ENCODE data around the gene VAC14. TPM values are rescaled to one million over a fixed set of nuclear protein-coding genes. Genes with fewer than 3 reads are reported as not detected.
A peak's percentile ranks its signal among the peaks of the same experiment; 100 is the strongest.

VAC14 gene
- total and polyA plus RNA-seq, 2 of the 8 experiments (the other 6 are each of a cell fraction or from before 2014, with no cell fraction given), result 56.0 to 108 TPM

DNA sequence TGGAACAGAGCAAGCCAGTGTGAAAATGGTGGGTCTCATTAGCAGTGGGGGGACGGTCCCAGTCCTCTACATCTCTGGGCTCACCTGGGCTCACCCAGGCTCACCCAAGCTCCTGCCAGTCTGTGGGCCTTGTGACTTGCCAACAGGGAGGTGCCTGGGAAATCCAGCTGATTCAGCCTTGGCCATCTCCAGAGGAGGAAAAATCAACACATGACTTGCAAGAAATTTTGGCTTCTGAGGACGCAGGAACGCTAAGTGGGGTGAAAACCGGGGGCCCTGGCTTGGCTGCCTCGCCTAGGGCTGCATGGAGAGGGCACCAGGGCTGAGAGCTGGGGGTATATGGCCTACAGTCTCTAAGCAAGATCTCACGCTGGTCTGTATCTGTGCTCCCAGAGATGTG lies 47.7 kb downstream of the VAC14 start:
- 93% methylated on average over 6 of the region's 6 CpGs; no CpG with 5 or more reads in 1 of the 2 experiments for WGBS, 2 experiments (ENCODE audit: extremely low coverage in 1 of 2, insufficient coverage in 1 of 2, insufficient read length in 1 of 2, insufficient replicate concordance in 2 of 2, low coverage in 1 of 2, low lambda C conversion rate in 2 of 2, missing lambda C conversion rate in 1 of 2)
- Histone ChIP-seq H3K23ac (ENCODE audit: insufficient read length) (no peak overlapping the region), H3K23me2 (ENCODE audit: low read depth, low read length) (no peaks in the 10 kb centered on the region), H2AK5ac (ENCODE audit: low read depth, low read length) (no peak overlapping the region), H3K9ac (replicated peaks in 1 of 4; ENCODE audit: extremely low read depth in 1 of 4, low read depth in 3 of 4, low read length in 3 of 4) (no peak overlapping the region), H3K4ac (replicated peaks; ENCODE audit: insufficient read length, low read depth, low read length) (no peak overlapping the region), H3K36me3 (ENCODE audit: control insufficient read depth in 2 of 4, insufficient read depth in 4 of 4, low read length in 3 of 4) (peaks cover 0 to 5% (median 4%) of the 10 kb centered on the region in 4 experiments; a peak in 3 of 8 replicates), H3K4me1 (replicated peaks in 1 of 4; ENCODE audit: control insufficient read depth in 3 of 4, insufficient read depth in 4 of 4, low read length in 3 of 4) (peaks cover 0 to 10% (median 6%) of the 10 kb centered on the region in 4 experiments; a peak in 5 of 7 replicates), H2BK15ac (ENCODE audit: low read length) (no peak overlapping the region), H3K27ac (ENCODE audit: low read depth, low read length) (no peak overlapping the region), H3K9me3 (ENCODE audit: insufficient read depth in 2 of 2, low read depth in 1 of 2, low read length in 1 of 2) (no peaks in the 10 kb centered on the region), H3K18ac (ENCODE audit: extremely low read depth, low read length) (no peak overlapping the region), H3K79me2 (ENCODE audit: control insufficient read depth in 1 of 2, insufficient read depth in 2 of 2, low read length in 2 of 2) (no peaks in the 10 kb centered on the region), H2BK5ac (ENCODE audit: low read depth, low read length) (no peak overlapping the region), H4K91ac (replicated peaks; ENCODE audit: insufficient read length, low read length) (no peak overlapping the region), H3K14ac (ENCODE audit: insufficient read length) (no peak overlapping the region), H4K5ac (ENCODE audit: insufficient read length, low read depth, low read length) (no peak overlapping the region), H2BK12ac (ENCODE audit: low read depth, low read length) (no peak overlapping the region), H3K4me2 (ENCODE audit: insufficient read depth in 1 of 2, low read depth in 2 of 2, low read length in 2 of 2) (no peak overlapping the region), H2AFZ (ENCODE audit: low read length) (no peak overlapping the region), H2BK120ac (replicated peaks; ENCODE audit: low read depth, low read length) (no peak overlapping the region), H3K27me3 (replicated peaks in 1 of 4; ENCODE audit: control insufficient read depth in 3 of 4, extremely low read depth in 1 of 4, insufficient read depth in 3 of 4, low read length in 3 of 4) (no peaks in the 10 kb centered on the region), H4K20me1 (replicated peaks in 1 of 2; ENCODE audit: control insufficient read depth in 1 of 2, insufficient read depth in 2 of 2, low read length in 2 of 2) (peaks cover 0 to 5% of the 10 kb centered on the region in 2 experiments), H4K8ac (ENCODE audit: extremely low read depth, insufficient read depth, low read length) (peak overlapping the region; percentile 38; the same call in 1 of the 2 replicates), H3K56ac (replicated peaks; ENCODE audit: insufficient read length, low read depth, low read length) (no peak overlapping the region), H2BK20ac (ENCODE audit: low read length) (no peak overlapping the region), H3K4me3 (ENCODE audit: extremely low read depth in 1 of 4, insufficient read depth in 2 of 4, low read depth in 3 of 4, low read length in 4 of 4) (no peak overlapping the region), H3K79me1 (ENCODE audit: low read depth, low read length) (no peaks in the 10 kb centered on the region)
- POLR2A ChIA-PET (ENCODE audit: partially characterized antibody), result interaction anchor here (0.9 to 1.3 kb wide), 3 partner anchors 14 to 91 kb away, joined by 3 read pairs; no protein-coding TSS in a partner anchor
- TF ChIP-seq, protein P1, sequence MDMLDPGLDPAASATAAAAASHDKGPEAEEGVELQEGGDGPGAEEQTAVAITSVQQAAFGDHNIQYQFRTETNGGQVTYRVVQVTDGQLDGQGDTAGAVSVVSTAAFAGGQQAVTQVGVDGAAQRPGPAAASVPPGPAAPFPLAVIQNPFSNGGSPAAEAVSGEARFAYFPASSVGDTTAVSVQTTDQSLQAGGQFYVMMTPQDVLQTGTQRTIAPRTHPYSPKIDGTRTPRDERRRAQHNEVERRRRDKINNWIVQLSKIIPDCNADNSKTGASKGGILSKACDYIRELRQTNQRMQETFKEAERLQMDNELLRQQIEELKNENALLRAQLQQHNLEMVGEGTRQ (IDR thresholded peaks at IDR 0.05; ENCODE audit: low read length), result no peak
- TF ChIP-seq CHD2 (IDR thresholded peaks at IDR 0.05; ENCODE audit: low read length), result no peak
- TF ChIP-seq, protein P2, sequence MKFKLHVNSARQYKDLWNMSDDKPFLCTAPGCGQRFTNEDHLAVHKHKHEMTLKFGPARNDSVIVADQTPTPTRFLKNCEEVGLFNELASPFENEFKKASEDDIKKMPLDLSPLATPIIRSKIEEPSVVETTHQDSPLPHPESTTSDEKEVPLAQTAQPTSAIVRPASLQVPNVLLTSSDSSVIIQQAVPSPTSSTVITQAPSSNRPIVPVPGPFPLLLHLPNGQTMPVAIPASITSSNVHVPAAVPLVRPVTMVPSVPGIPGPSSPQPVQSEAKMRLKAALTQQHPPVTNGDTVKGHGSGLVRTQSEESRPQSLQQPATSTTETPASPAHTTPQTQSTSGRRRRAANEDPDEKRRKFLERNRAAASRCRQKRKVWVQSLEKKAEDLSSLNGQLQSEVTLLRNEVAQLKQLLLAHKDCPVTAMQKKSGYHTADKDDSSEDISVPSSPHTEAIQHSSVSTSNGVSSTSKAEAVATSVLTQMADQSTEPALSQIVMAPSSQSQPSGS (IDR thresholded peaks at IDR 0.05; ENCODE audit: low read length), result no peak
- TF ChIP-seq RXRA (IDR thresholded peaks at IDR 0.05; ENCODE audit: insufficient read depth, low read depth, low read length), result no peak
- no peak for TF ChIP-seq GABPA (IDR thresholded peaks at IDR 0.05; ENCODE audit: borderline replicate concordance, insufficient read depth, low read length)
- no peak for TF ChIP-seq CTBP2 (IDR thresholded peaks at IDR 0.05; ENCODE audit: borderline replicate concordance, insufficient read depth, insufficient read length, low read length)
- TF ChIP-seq TCF12 (IDR thresholded peaks at IDR 0.05; ENCODE audit: low read depth, low read length), result no peak
- DNase-seq (ENCODE audit: low read depth in 1 of 2, low spot score in 2 of 2) (no peak), FAIRE-seq (no peak)
- CTCF ChIA-PET (ENCODE audit: partially characterized antibody), result interaction anchor here (1.1 to 7.0 kb wide), 8 partner anchors 10 to 73 kb away, joined by 3 to 57 read pairs (median 4); no protein-coding TSS in a partner anchor
